ENCODE results near the gene ANTXRL.
"Not testable (repeated sequence)": the region's sequence is repeated elsewhere in the genome, so short reads cannot be mapped to it uniquely, and the experiment has no call there.

Gene ANTXRL

DNA sequence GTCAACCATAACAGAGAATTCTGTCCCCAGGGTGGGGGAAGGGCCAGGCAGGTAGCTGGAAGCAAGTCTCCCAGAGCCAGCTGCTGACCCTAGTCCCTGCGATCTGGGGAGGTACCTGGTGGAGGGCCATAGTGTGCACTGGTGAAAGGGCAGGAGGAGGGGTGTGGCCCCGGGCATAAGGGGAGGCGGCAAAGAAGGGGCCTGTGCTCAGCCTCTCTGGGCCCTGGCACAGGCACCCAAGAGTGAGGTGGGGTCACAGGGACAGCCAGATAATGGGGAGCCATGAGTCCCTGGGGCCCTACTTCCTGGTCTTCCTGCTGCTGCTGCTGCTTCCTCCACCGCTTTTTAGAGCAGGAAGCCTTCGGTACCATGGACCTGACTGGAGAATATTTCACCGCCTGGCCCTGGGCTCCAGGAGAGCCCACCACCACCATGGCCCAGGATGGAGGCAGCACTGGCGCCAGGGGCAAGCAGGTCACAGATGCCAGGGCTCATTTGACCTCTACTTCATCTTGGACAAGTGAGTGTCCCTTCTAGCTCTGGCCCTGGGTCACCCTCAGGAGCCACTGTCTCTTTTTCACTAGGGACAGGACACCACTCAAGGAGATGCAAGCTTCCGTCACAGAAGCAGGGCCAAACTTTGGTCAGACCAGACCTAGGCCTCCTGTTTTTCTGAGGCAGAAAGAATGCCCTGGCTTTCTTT lies at the start of gene ANTXRL:
Gene ANTXRL, plus strand, starts transcription at position 7 of the 703 bp plus-strand sequence. Its CDS starts 266 bp downstream, at position 273.
- DNase-seq, result no peak

GRCh38 chr10:46237815-46238510 lies 48.8 kb upstream of the ANTXRL start:
- DNase-seq, result no peak

- DNase-seq, result no peak
Measured at GRCh38 chr10:46239247-46239646, 47.5 kb upstream of the ANTXRL start.

GRCh38 chr10:46239993-46240683 lies 46.7 kb upstream of the ANTXRL start:
- no peak for DNase-seq

- DNase-seq, result no peak
Measured at GRCh38 chr10:46240684-46241565, 45.9 kb upstream of the ANTXRL start.

- no peak for DNase-seq
Measured at GRCh38 chr10:46245381-46245900, 41.4 kb upstream of the ANTXRL start.

GRCh38 chr10:46246400-46247180 lies 40.2 kb upstream of the ANTXRL start:
- DNase-seq, result not testable (repeated sequence)

DNA sequence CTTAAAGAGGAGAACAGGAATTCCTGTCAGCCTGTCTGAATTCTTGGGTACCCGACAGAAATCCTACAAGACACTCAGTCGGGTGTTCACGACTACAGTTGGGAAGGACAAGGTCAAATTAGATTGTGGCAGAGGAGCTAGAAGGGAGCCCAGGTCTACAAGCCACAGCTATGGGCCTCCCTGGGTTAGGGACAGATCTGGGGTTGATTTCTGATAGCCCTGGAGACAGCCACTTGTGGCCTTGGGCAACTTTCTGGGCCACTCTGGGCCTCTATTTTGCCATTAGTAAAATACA lies 39.7 kb upstream of the ANTXRL start:
- DNase-seq, result no peak

DNA sequence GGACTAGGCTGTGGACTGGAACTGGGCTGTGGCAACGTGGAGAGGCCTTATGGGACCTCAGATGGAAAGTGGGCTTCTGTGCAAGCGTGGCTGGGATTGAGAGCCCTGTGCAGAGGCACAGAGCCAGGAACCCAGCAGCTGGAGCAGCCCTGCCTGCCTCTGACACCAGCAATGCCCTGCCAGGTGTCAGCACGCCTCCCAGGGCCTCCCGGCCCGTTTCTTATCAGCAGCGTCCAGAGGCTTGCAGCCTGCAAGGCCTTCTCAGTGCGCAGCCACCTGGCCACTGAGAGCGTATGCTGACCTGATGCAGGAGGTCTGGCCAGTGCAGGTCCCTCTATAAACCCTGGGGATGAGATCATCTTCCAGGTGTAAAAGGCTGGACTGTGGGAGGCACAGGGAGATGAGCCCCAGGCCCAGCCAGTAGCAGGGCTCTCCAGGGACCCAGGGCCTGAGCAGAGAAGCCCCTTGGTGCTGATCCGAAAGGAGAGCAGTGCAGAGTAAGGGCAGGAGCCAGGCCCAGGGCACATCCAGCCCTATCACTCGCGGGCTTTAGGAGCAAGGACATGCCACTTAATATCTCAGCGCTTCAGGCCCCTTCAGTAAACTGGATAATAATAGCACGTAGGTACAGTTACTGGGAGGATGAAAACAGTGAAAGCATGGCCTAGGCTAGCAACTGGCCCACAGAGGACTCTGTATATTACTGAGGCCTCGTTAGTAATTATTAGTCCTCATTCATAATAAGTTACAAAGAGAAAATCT lies 38.8 kb upstream of the ANTXRL start:
- DNase-seq, result no peak

DNA sequence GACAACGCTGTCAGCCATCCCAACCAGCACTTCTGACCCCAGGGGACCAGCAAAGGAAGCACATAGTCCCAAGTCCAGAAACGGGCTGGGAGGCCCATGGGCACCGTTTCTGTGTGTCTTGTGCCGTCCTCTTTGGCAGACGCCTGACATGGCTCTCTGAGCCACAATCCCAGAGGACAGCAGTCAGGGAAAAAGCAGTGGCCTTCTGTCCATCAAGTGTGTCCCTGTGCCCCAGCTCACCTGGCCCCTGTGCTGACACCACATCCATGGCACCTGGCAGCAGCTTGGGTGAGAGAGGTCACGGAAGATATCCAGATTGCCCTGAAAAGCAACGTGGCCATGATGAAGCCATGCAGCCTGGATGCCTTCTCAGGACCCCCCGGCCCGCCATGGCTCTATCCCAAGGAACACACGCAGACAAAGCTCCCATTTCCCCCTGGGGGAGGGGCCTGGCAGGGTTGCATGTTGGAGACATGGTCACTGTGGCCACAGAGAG lies 38.1 kb upstream of the ANTXRL start:
- DNase-seq, result no peak

- DNase-seq, result not testable (repeated sequence)
Measured at GRCh38 chr10:46249617-46250344, 37.0 kb upstream of the ANTXRL start.

DNA sequence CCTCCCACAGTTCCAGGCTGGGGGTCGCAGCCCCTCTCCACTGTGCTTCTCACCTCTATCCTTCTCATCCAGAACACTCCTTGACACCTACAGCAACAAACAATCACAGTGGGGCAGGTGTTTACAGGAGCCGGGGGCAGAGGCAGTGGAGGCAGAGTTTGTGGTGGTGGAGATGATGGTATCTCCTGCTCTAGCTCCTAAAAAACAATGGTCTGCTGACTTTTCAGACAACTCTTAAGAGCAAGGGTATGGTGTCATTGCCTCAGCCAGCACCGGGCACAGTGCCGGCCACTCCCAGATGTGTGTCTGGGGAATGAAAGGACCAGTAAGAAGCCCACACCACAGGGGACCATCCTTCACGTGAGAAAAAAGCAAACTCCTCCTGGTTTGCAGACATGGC lies 36.3 kb upstream of the ANTXRL start:
- no peak for DNase-seq

GRCh38 chr10:46250898-46251856 lies 35.6 kb upstream of the ANTXRL start:
- no peak for DNase-seq

DNA sequence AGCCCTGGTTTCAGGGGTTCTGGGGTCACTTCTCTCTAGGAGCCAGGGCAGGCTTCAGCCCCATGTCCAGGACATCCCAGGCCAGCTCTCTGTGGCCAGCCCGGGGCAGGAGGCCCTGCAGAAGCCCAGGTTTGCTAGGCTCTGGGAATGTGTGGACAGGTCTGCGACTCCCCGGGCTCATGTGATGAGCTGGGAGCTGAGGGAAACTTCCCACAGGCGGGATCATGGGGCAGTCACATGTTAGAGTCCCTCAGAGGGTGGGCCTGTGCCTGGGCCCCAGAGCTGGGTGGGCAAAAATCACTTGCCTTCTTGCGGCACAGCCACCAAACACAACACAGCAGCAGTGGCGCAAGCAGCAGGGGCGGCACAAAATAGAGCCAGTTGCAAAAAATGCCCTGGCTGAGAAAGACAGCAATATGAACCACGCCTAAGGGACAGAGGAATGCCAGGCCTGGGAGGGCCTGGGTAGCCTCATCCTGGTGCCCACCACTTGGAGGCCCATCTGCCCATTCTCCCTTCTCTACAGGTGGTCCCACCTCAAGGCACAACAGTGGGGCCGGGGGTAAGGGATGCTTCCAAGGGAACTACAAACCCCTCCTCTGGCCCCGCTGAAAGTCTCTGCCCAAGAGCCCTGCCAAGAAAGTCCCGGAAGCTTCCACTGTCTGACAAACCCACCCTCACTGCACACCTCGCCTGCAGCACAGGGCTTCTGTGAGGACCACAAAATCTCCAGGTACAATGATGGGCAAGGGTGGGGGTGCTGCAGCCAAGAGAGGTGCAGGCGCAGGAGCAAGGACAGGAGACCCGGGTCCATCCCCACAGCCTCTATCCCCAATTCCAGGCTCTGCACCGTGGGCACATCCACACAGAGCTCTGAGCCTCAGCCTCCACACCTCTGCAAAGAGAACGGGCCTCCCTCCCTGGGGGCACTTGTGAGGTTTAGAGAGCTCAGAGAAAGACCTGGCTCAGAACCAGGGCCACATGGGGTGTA lies 34.6 kb upstream of the ANTXRL start:
- DNase-seq, result no peak

- DNase-seq, result no peak
Measured at GRCh38 chr10:46253076-46254006, 33.5 kb upstream of the ANTXRL start.

DNA sequence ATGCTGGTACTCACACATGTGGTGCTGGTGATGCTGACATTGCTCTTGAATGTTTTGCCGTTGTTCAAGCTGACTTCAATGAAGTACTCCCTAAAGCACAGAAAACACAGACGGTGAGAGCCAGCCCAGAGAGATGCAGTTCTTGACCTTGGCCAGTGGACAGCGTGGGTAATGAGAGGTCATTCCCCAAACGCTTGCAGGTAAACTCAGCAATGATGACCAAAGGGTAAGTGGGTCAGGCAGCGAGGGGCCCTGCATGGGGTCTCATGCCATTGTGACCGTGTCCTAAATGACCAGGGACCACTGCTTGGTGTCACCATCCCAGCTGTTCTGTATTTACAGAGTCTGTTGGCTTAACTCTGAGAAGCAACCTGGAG lies 32.8 kb upstream of the ANTXRL start:
- DNase-seq, result no peak

- DNase-seq, result no peak
Measured at GRCh38 chr10:46254467-46254866, 32.3 kb upstream of the ANTXRL start.
